Gastrocnemius medialis (tissue), 4 donors: Measurements from ENCODE around the gene RETREG1.

Experiments
- POLR2A ChIP-seq, 2 donors: fragments of 450-650 bp; IDR thresholded peaks; one replicate each; pipeline ENCODE4 v1.6.1; 2017; ENCODE audit warnings: antibody characterized with exemption in 2 of 2, mild to moderate bottlenecking in 2 of 2, moderate library complexity in 2 of 2
- TF ChIP-seq, protein P1 (sequence below), 5 experiments: fragments of 450-650 bp in 3 of 5; fragments of 200-600 bp in 2 of 5; sonication (generic) in 2 of 5; IDR thresholded peaks in 4 of 5; conservative IDR thresholded peaks in 1 of 5; 1 replicate in 4 of 5; 2 replicates in 1 of 5; pipeline ENCODE4 v1.5.1; 2016 to 2019; ENCODE audit warnings: antibody characterized with exemption in 5 of 5, mild to moderate bottlenecking in 3 of 5, moderate library complexity in 3 of 5

DNA sequence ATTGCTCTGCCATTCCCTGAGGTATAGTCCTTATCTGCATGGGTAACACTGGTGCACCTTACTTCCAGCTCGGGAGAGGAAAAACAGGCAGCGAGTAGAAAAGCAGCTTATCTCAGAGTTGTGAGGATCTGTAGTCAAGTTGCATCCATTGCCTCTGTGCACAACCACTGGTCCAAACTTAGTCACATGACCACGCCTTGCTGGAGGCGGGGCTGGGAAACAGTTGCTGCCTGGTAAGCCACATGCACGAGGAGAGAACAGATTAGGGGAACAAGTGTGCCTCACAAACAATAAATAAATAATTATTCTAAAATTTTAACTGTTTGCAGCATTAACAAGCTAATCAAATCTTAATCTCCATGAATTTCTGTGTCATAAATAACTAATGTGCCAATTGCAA, 169.8 kb downstream of the RETREG1 start:
- TF ChIP-seq, protein P1, sequence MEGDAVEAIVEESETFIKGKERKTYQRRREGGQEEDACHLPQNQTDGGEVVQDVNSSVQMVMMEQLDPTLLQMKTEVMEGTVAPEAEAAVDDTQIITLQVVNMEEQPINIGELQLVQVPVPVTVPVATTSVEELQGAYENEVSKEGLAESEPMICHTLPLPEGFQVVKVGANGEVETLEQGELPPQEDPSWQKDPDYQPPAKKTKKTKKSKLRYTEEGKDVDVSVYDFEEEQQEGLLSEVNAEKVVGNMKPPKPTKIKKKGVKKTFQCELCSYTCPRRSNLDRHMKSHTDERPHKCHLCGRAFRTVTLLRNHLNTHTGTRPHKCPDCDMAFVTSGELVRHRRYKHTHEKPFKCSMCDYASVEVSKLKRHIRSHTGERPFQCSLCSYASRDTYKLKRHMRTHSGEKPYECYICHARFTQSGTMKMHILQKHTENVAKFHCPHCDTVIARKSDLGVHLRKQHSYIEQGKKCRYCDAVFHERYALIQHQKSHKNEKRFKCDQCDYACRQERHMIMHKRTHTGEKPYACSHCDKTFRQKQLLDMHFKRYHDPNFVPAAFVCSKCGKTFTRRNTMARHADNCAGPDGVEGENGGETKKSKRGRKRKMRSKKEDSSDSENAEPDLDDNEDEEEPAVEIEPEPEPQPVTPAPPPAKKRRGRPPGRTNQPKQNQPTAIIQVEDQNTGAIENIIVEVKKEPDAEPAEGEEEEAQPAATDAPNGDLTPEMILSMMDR (IDR thresholded peaks at IDR 0.05 in 4 of 5, conservative IDR thresholded peaks at IDR 0.05 in 1 of 5), result no peak
- TF ChIP-seq POLR2A (IDR thresholded peaks at IDR 0.05), result no peak
